IPS-20b (cell line): ENCODE measurements around the gene SBF2.

Experiments
- H3K27ac ChIP-seq: one replicate; pipeline ENCODE4 v1.5.1; 2013; ENCODE audit warnings: low read length
- H3K27me3 ChIP-seq: 2 replicates; pipeline ENCODE4 v1.6.1; 2013; ENCODE audit warnings: mild to moderate bottlenecking, low read length, inconsistent platforms; ENCODE audit not compliant: insufficient read depth
- H3K36me3 ChIP-seq: 2 replicates; pipeline ENCODE4 v1.6.1; 2013; ENCODE audit warnings: low read depth, mild to moderate bottlenecking, inconsistent platforms, low read length, moderate library complexity; ENCODE audit not compliant: insufficient read depth
- H3K4me1 ChIP-seq: 2 replicates; pipeline ENCODE4 v1.6.1; 2013; ENCODE audit warnings: mild to moderate bottlenecking, control low read depth, inconsistent platforms, low read length, moderate library complexity; ENCODE audit not compliant: insufficient read depth
- H3K4me3 ChIP-seq: 2 replicates; pipeline ENCODE4 v1.5.1; 2013; ENCODE audit warnings: mild to moderate bottlenecking, low read length, inconsistent platforms
- H3K9ac ChIP-seq: 2 replicates; pipeline ENCODE4 v1.6.1; 2013; ENCODE audit warnings: low read depth, mild to moderate bottlenecking, inconsistent platforms, low read length, moderate library complexity
- H3K9me3 ChIP-seq: 2 replicates; pipeline ENCODE4 v1.6.1; 2013; ENCODE audit warnings: mild to moderate bottlenecking, low read depth, low read length, inconsistent platforms; ENCODE audit not compliant: insufficient read depth

The SBF2 gene

DNA sequence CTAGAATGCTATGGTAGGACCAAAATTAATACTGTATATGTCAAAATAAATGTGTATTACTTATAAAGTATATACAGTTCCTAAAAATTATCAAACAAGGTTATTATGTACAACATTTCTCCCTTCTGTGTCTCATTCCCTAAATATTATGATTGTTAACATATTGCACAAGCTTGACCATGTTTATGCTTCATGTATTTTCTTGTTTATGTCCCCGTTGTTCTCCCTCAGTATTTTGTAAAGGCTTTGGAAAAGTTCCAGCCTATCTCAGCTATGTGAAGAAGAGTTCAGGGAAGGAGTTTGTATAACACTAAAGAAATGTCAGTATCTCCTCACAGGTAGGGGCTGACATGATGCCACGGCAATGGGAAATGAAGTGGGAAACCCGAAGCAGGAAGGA lies 30.5 kb upstream of the SBF2 start:
- peaks cover 18% of the 10 kb centered on the region for H3K4me1 ChIP-seq
- no peaks in the 10 kb centered on the region for H3K36me3 ChIP-seq
- no peaks in the 10 kb centered on the region for H3K9me3 ChIP-seq
- H3K9ac ChIP-seq = no peak overlapping the region
- no peak overlapping the region for H3K27ac ChIP-seq
- no peaks in the 10 kb centered on the region for H3K27me3 ChIP-seq
- no peak overlapping the region for H3K4me3 ChIP-seq

DNA sequence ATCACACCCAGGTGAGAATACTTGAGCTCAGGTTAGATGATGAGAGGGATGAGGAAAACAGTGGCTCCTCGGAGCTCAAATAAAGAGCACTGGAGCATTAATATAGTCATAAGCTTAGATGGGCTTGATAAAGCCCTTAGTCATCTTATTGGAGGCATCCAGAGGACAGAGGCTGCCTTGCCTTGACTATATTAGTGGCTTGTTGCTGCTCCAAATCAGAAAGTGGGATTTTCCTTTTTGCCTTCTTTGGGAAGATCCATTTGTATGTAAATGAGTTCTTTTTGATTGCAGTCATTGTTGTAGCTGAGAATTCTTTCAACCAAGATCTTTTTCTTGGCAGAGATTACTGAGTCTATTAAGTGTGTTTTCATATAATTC lies 29.8 kb upstream of the SBF2 start:
- Histone ChIP-seq H3K27me3 (no peaks in the 10 kb centered on the region), H3K9me3 (no peaks in the 10 kb centered on the region), H3K4me1 (peaks cover 19% of the 10 kb centered on the region), H3K4me3 (no peak overlapping the region), H3K27ac (no peak overlapping the region), H3K36me3 (no peaks in the 10 kb centered on the region), H3K9ac (no peak overlapping the region; the same call in 1 of the 2 replicates)

DNA sequence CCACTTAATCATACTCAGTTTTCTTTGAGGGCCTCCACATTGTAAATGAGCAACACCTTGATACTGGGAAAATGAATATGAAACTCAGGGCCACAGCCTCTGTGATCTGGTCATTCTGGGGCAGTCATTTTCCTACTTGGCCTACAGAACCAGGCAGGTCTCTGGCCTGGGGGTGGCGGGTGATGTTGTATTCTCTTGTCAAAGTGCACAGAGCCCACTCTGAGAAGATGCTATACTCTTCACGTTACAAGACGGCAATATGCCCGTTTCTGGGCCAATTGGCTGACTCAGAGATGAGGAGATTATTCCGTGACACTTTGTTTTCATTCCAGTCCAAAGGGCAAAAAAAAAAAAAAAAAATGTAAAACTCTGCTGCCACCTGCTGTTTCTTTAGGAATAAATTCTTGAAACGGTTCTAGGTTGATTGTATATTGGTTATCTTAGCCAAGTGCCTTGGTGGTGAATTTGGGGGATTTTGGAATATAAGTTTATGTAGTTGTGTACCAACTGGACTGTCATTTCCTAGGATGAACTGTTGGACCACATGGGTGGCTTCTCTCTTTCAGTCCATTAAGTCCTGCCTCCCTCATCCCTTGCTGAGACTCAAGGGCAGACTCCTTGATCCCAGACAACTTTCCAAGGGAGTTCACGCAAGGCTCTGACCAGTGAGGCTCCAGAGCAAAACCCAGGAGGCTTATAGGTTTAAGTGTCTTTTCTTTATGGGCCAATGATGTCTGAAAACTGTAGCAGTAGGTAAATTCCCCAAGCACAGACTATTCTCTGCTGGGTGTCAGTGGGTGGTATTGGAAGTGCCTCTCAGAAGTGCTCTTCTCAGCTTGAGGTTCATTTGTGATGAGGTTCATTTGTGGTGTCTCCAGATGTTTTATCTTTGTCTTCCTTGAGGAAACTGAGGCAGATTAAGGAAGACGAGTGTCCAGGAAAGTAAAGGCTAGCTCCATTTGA lies 29.1 kb upstream of the SBF2 start:
- Histone ChIP-seq H3K4me3 (no peak overlapping the region), H3K4me1 (peaks cover 24% of the 10 kb centered on the region), H3K27ac (no peak overlapping the region), H3K27me3 (no peaks in the 10 kb centered on the region), H3K9ac (no peak overlapping the region; the same call in 1 of the 2 replicates), H3K9me3 (no peaks in the 10 kb centered on the region), H3K36me3 (no peaks in the 10 kb centered on the region)

DNA sequence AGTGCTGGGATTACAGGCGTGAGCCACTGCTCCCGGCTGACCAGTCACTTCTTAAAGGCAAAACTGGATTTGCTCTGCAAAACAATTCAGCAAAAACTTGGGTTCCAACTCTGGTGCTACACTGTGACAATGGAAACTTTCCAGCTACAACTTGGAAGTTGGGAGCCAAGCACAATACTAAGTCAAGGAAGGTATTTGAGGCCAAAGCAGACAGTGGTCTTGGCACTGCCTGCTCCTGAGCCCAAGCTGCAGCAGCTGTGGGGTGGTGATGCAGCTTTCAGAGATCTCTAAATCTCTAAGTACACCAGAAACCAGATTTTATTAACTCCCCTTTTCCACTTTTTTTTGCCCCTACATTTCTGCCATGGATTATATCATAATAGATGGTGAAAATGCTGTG lies 28.4 kb upstream of the SBF2 start:
- Histone ChIP-seq H3K27ac (no peak overlapping the region), H3K4me1 (peaks cover 28% of the 10 kb centered on the region), H3K36me3 (no peaks in the 10 kb centered on the region), H3K4me3 (no peak overlapping the region), H3K9me3 (no peaks in the 10 kb centered on the region), H3K27me3 (no peaks in the 10 kb centered on the region), H3K9ac (no peak overlapping the region; the same call in 1 of the 2 replicates)

DNA sequence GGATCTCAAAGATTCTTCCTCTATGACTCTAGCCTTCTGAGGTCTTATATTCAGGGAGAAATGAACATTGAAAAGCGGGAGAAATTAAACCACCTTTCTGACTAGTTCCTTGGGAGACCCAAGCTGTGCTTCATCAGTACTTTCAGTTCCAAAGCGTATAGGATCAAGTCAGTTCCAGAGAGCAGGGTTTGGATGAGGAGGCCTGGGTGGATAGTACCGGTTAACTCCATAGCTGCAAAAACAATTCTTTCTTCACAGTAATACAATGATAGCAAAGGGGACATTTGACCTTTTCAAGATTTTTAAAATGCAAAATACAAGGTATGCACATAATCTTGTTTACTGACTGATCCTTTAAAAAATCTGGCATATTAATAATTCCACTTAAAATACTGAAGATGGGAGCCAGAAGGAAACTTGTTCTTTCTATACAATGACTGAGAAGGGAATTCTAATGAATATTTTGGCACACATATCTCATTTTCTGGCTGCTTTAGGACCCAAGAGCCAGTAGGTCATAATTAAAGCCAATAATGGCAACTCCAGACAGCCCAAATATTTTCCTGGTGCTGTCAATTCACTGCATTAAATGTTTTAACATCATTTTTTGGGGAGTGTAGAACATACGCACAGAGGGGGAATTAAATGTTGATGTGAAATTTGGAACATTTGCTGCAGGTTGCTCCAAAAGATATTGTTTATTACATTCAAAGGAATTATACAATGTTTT lies 26.9 kb upstream of the SBF2 start:
- peaks cover 33% of the 10 kb centered on the region for H3K4me1 ChIP-seq
- H3K27ac ChIP-seq = no peak overlapping the region
- no peak overlapping the region for H3K4me3 ChIP-seq
- H3K36me3 ChIP-seq = no peaks in the 10 kb centered on the region
- no peak overlapping the region for H3K9ac ChIP-seq
- no peaks in the 10 kb centered on the region for H3K27me3 ChIP-seq
- no peaks in the 10 kb centered on the region for H3K9me3 ChIP-seq

GRCh38 chr11:10319702-10320558 lies 25.9 kb upstream of the SBF2 start:
- Histone ChIP-seq H3K4me3 (no peak overlapping the region), H3K27ac (no peak overlapping the region), H3K9me3 (no peaks in the 10 kb centered on the region), H3K4me1 (peaks cover 33% of the 10 kb centered on the region), H3K27me3 (no peaks in the 10 kb centered on the region), H3K9ac (no peak overlapping the region), H3K36me3 (no peaks in the 10 kb centered on the region)

DNA sequence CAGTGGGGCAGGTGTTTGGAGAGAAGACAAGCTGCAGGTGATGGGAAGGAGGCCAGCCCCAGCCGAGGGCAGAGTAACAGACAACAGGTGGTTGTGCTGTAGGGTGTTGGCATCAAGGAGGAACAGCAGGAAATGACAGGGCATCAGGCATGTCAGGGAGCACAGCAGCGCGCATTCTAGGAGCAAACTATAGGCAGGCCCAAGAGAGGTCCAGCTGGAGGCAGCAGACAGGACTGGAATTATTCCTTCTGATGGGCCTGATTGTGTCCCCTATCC lies 24.4 kb upstream of the SBF2 start:
- Histone ChIP-seq H3K4me3 (no peak overlapping the region), H3K27ac (no peak overlapping the region), H3K36me3 (no peaks in the 10 kb centered on the region), H3K4me1 (peaks cover 34% of the 10 kb centered on the region), H3K9ac (no peak overlapping the region), H3K27me3 (no peaks in the 10 kb centered on the region), H3K9me3 (no peaks in the 10 kb centered on the region)

DNA sequence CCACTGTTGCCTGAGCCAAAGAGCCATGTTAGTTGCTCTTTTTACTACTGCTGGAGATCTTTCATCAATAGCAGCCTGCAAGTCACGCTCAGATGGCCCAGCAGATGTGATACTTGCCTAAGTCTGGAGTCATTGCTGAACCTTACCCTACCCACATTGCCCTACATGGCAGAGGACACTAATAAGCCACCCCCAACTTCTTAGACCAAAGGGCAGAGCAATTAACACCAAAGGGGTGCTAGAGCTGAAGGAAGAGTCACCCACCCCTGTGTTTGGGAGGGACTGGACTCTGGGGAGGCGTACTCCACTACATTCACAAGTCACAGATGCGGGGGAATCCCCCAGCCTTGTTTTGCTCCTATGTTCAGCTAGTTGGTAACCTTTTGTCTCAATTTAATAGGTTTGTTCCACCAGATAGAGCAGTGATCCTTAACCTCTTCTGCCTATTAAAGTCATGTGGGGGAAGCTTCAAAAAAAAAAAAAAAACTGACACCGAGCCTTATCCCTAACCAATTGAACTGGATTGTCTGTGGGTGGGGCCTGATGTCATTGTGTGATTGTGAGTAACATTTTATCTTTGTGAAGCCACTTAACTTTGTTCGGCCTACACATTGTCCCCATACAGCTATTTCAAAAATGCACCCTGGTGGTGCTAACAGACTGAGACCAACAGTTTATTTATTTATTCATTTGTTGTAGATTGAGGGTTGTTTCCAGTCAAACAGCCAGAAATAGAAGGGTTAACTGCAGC lies 23.9 kb upstream of the SBF2 start:
- Histone ChIP-seq H3K4me1 (peaks cover 30% of the 10 kb centered on the region), H3K36me3 (no peaks in the 10 kb centered on the region), H3K9me3 (no peaks in the 10 kb centered on the region), H3K27ac (peak overlapping the region; percentile 44), H3K27me3 (no peaks in the 10 kb centered on the region), H3K4me3 (no peak overlapping the region), H3K9ac (no peak overlapping the region)

DNA sequence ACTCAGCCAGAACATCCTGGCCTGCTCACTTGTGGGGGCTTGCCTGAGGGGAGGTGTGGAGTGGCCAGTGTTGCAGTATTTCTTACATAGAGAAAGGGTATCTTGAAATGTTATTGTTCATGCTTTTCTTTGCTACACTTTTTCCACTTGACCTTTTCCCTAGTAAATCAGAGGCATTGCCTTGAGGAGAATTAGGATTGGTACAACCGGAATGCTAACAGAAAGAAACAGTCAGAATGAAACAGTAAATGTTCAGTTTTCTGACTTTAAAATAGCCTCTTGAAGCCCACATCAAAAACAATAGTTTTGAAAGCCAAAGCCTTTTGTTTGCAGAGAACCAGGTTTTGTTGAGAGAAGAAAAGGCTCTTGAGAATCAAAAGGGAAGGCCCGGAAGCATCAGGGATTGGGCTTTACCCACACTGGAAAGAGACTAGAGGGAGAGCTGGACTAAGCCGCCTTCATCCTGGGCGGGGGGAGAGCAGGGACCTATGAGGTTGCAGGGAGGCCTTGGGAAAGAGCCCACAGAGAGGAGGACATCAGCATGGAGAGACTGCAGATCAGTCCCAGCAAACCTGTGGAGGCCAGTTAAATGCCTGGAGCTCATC lies 23.2 kb upstream of the SBF2 start:
- Histone ChIP-seq H3K4me1 (peaks cover 25% of the 10 kb centered on the region; the same call in 1 of the 2 replicates), H3K36me3 (no peaks in the 10 kb centered on the region), H3K9me3 (no peaks in the 10 kb centered on the region), H3K4me3 (no peak overlapping the region), H3K27me3 (no peaks in the 10 kb centered on the region), H3K9ac (peak overlapping the region; percentile 2; the same call in 1 of the 2 replicates), H3K27ac (peak overlapping the region; percentile 44)

GRCh38 chr11:10315083-10315482 lies 21.1 kb upstream of the SBF2 start:
- H3K36me3 ChIP-seq = no peaks in the 10 kb centered on the region
- H3K27ac ChIP-seq = no peak overlapping the region
- H3K9me3 ChIP-seq = no peaks in the 10 kb centered on the region
- no peak overlapping the region for H3K9ac ChIP-seq
- H3K4me3 ChIP-seq = no peak overlapping the region
- H3K27me3 ChIP-seq = 0 out of 2 replicates have a peak, but pooled peaks cover 1% of the 10 kb centered on the region
- H3K4me1 ChIP-seq = peaks cover 23% of the 10 kb centered on the region
